GM11168 (cell line): ENCODE measurements around the gene GDAP2.
"Not testable (repeated sequence)": the region's sequence is repeated elsewhere in the genome, so short reads cannot be mapped to it uniquely, and the experiment has no call there.

Experiments used
- in situ Hi-C: fragments of 300-500 bp; cut with MboI; formaldehyde crosslinking; loops from one replicate; pipeline ENCODE4 v1.12.0; 2022; ENCODE audit warnings: low sequenced_read_pairs; ENCODE audit not compliant: unreplicated experiment

The GDAP2 gene, protein sequence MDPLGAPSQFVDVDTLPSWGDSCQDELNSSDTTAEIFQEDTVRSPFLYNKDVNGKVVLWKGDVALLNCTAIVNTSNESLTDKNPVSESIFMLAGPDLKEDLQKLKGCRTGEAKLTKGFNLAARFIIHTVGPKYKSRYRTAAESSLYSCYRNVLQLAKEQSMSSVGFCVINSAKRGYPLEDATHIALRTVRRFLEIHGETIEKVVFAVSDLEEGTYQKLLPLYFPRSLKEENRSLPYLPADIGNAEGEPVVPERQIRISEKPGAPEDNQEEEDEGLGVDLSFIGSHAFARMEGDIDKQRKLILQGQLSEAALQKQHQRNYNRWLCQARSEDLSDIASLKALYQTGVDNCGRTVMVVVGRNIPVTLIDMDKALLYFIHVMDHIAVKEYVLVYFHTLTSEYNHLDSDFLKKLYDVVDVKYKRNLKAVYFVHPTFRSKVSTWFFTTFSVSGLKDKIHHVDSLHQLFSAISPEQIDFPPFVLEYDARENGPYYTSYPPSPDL

DNA sequence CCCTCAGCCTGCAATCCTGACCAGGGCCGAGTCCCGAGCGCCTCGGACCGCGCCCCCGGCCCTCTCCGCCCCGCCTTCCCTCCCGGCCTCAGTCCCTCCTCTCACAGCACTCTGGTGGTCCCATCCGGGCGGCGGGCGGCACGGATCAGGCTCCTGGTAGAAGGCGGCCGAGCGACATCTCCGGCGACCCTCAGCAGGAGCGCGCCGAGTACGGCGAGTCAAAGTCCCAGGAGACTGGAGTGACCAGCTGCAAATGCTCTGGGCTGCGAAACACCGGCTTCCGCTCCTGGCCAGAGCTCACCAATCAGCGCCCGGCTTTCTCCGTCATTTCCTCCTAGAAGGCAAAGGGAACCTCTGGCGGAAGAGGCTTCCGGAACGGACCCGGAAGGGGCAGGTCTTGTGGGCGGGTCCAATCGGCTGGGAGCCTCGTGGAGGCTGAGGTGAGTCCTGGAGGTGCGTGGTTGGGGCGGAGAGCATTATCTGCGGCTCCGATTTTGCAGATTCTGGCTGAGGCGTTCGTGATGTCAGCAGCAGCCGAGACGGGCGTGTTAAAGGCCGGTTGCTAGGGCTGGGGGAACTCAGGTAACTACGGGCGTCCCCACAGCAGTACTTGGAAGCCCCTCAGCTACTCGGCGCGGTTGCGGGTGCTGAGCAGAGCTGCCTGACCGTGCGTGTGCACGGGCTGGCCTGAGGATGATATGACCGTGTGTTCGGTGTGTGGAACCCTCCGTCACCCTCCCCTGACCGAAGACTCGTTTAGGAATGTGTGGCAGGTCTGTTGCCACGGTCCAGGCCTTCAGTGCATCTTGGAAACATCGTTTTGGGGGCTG is at the start of gene GDAP2, which contains the start of gene WDR3:
Gene GDAP2, minus strand, starts transcription at position 279 of the 830 bp plus-strand sequence. CDS start 9,264 bp downstream, outside the sequence.
Gene WDR3, plus strand, starts transcription at position 397 of the 830 bp plus-strand sequence. CDS start 3,581 bp downstream, outside the sequence.
- in situ Hi-C loops: no loop called here

DNA sequence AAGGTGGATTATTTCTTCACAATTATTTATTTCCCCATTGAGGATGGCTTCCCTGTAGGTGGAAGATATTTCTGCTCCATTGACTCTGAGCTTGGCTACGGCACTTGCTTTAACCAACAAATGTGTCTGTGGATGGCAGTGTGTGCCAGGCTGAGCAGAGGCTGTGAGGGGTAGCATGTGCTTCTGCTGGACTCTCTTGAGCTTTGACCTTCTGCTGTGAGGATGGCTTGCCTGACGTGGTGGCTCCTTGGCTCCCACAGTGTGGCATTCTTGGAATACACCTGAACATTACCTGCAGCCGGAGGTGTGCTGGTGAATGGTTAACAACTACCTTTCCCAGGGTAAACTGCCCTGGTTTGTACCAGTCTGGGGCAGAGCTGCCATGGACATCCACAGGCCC is 47.0 kb upstream of the GDAP2 start:
- in situ Hi-C loops: no loop called here

DNA sequence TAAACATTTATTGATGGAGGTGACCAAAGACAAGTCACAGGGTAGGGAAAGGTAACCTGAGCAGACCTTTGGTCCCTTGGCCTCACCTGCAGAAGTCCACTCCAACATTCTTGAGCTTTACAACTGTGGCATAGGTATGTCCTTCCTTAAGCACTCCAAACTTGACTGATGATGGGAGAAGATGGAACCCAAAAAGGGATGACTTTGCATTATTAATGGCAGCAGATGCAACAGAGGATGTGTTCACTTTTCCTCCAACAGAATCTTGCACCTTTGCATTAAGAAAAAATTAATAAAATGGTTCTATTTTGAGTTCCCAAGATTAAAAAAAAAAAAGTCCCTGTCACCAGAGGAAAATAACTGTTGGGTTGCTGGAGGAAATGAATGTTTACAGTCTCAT is 42.4 kb upstream of the GDAP2 start:
- in situ Hi-C loops: no loop called here

DNA sequence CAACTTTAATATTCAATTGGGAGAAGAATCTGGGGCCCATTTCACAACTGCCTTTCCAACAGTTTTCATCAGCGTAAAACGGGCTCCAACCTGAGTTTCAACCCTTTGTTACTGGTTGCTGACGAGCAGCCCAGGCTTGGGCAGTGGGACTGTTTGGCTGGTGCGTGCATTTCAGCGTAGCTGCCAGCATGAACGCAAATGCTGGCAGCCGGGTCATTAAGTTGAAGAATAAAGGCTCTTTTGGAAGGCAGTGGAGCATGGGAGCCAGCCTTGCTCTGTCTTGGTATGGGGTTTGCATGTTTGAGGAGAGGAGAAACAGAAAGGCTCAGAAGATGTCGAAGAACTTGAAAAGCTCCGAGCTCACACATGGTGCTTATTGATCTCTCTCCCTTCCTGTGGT is 40.8 kb upstream of the GDAP2 start:
- in situ Hi-C loops: no loop called here

DNA sequence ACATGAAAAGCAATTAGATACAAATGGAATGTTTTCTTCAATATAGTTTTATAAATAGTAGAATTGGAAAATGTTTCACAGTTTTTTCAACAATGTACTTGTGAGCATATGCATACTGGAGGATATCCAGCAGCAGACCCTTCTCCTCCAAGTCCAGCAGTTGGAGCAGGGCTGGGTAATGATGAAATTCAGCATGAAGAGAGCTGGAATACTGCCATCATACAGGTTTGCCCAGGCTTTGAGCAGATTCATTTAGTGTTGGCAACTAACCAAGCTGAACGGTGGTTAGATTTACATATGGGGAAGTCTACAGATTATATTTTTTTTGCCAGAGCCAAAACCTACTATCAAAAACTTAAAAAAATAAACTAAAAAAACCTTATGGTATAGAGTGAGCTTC is 38.5 kb upstream of the GDAP2 start:
- in situ Hi-C loops: no loop called here

DNA sequence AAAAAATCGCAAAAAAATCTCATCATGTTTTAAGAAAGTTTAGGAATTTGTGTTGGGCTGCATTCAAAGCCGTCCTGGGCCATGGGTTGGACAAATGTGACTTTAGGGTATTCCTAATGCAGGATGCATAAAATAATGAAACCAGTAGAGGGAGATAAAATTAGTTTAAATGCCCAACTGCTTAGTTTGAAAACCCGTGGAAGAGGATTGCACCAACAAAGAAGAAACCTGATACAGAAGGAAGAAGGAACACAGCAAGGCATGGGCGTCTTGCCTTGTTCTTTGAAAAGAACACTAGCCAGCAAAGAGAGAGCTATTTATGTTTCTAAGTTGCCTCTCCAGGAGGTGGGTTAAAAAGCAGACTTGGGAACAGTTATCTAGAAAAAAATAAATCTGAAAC is 38.1 kb upstream of the GDAP2 start:
- in situ Hi-C loops: no loop called here

DNA sequence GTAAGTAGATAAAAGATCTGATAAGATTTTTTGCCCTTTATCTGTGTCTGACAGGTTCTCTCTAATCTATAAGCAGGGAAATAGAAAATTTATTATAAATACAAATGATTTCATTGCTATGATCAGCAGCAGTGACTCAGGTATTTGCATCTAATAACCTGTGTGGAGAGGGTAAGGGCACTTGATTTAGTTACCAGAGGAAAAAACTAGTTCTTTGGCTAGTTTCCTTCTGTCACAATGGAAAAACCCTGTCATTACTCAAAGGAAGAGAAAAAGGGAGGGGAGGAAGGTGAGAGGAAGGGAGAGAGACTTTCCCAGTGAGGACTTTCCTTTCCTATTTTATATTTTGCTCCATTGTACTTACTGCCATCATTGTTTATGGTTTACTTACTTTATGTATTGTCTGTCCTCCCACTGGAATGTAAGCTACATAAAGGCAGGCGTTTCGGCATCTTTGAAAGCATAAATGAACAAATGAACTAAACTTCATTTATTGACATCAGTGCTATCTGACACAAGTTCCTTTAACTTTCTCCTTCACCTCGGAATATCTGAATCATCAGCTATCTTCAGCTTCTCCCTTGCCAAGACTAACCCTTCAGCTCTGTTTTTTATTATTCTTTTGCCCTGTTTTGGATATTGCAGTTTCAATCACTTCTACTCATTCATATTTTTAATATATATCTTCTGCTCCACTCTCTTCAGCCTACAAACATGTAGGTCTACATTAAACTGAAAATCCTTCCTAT is 35.0 kb upstream of the GDAP2 start:
- in situ Hi-C loops: no loop called here

DNA sequence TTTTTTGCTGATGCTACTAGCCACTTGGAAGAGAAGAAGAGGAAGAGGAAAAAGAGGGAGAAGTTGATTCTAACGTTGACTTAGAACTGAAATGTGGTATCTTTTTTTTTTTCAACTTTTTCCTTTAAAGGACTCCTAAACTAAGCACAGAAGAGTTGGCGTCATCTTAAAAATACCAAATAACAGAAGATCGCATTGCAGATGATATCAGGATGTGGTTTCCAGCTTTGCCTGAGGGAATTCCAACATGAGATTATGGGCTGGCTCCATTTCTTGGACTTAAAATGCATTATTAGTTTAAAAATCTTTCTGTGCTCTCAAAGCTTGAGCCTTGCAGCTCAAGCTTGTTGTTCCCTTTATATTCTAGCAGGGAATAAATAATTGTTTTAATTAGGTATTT is 29.9 kb upstream of the GDAP2 start:
- in situ Hi-C loops: no loop called here

DNA sequence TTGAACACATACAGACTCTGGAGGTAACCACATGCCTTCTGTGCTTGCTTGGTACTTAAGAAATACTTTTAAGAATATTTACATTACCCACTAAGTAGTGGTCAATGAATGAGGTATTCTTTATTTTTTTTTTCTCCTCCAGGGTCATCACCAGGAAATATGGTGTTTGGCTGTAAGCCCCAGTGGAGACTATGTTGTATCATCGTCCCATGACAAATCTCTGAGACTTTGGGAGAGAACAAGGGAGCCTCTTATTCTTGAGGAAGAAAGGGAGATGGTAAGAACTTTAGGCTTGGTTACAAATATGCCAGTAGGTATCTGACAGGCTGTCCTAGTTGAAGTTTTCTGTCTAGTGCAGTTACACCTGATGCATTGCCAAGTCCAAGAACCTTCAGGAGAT is 23.0 kb upstream of the GDAP2 start:
- in situ Hi-C loops: no loop called here

DNA sequence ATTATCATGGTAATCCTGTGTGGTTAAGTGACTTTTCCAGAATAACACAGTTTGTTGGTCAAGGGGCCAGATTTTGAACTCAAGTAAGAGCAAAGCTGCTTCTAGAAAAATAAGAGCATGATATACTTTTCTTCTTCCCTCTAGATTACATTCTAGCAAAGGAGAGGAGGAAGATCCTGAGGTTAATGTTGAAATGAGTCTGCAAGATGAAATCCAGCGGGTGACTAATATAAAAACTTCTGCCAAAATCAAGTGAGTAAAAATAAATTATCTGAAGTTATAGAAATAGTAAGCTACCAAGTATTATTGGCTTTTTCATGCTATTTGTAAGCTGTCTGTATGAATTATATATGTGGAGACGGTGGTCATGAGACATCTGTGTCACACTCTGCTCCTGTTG is 12.9 kb upstream of the GDAP2 start:
- in situ Hi-C loops: no loop called here

DNA sequence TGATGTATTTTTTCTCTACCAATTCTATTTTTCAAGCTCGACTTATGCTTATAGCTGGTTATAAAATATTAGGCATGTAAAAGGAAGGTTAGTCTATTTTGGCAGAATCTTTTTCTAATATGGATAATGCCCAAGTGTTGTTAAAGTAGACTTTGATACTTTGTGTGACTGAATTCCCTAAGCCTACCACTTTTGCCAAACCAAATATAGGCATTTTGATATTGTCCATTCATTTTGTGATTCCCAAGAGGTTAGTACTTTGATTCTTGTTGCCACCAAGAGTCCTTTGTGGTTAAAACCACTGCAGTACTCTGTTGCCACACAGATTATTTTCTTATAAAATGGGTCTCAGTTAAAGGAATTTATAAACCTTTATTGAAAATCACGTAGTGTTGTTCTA is 4.3 kb upstream of the GDAP2 start:
- in situ Hi-C loops: no loop called here

DNA sequence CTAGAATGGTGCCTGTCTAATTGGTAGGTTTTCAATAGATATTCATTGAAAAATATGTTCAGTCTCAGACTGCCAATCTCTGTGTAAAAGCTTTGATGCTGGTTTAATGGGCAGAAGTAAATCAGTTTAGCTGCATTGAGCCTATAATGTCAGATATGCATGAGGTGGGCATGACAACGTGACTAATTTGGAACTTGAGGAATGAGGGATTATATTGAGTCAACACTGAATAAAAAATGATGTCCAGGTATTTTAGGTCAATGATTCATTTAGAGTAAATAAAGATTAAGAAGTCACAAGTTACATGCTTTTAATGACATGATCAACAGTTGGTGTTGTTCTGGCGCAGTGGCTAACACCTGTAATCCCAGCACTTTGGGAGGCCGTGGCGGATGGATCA is 3.2 kb upstream of the GDAP2 start:
- in situ Hi-C loops: no loop called here

DNA sequence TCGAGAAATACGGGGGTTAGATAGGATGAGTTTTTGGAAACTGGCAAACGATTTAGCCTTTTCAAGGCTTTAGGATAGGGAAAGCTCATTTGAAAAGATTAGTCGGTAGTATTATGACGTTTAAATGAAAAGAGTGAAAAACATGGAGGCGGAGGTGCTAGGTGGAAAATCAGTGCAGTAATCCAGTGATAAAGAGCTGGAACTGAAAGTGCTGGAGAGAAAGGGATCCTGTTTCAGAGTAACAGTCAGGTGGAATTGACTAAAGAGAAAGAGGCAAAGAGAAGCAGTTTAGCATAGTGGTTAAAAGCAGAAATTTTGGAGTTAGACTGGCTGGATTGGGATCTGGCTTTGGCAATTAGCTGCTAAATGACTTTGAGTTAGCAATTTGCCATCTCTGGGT is 1.1 kb upstream of the GDAP2 start:
- in situ Hi-C loops: no loop called here

DNA sequence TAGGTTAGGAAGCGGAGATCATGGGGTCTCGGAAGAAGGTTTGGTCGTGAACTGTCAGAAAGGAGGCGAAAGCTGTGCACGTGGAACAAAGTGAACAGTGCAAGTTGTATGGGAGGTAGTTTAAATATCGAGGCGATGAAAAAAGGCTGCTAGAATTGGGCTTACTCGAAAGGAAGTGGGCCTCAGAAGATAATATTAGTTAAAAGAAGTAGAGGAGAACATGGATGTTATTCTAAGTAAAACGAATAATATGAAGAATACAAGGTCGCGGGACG is 689 bp upstream of the GDAP2 start:
- in situ Hi-C loops: no loop called here

DNA sequence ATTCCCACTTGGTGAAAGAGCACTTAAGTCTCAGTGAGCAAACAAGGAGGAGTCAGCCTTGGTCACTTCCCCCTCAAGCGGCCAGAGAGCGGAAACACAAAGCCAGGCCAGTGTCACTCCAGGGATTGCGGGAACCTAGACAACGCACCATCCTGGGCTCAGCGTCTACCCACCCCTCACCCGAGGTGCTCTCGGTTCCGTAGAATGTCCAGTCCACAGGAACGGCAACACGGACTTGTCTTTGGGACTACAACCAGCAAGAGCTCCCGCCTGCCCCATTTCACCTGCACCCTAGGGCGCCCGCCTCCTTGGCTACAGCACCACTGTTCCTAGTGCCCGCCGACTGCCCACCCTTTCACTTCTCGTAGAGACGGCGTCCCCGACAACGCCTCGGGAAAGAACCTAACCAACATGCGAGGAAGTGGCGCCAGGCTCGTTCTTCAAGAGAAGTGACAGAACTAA is 509 bp downstream of the GDAP2 start:
- in situ Hi-C loops: no loop called here

DNA sequence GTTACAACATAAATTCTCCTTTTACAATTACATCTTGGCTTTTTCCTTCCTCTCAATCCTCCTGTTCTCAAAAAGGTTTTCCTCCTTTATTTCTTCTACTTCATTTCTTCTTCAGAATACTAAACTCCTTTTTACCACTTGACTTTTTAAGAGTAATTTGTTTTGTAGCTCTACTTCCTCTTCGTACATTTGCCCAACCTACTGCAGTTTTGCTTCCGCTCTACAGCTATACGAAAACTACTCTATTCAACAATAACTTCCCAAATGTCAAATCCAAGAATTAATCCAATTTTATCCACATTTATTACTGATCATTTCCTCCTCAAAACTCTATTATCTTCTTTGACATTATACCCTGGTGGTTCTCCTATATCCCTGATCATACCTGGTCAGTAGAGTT is 3.4 kb downstream of the GDAP2 start:
- in situ Hi-C loops: no loop called here

DNA sequence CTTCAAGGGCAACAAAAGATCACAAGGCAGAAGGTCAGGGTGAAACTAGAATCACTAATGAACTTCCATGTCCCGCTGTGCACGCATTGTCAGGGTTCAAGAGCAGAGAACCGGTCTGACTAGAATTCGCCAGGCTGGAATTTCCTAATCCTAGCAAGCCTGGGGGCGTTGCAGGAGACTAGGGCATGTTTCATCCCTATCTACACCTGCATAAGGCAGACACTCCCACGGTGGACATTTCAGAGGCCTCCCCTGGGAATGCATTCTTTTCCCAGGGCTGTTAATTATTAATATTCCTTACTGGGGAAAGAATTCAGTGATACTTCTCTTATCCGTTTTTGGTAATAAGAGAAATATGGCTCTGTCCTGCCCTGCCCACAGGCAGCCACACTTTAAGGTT is 6.7 kb downstream of the GDAP2 start:
- in situ Hi-C loops: not testable (repeated sequence)

DNA sequence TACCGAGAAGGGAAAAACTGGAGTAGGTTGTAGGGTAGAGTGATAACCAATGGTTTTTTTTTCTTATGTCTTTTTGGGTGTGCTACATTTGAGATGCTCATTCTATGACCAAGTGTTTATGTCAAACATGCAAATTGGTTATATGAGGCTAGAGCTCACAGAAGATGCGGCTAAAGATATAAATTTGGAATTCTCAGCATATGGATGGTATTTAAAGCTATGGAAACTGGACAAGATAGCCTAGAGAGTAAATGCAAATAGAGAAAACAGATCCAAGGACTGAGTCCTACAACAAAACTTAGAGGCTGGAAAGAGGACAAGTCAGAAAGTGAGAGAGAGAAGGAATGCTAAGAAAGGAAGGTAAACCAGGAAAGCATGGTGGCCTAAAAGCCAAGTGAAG is 7.4 kb downstream of the GDAP2 start:
- in situ Hi-C loops: no loop called here

DNA sequence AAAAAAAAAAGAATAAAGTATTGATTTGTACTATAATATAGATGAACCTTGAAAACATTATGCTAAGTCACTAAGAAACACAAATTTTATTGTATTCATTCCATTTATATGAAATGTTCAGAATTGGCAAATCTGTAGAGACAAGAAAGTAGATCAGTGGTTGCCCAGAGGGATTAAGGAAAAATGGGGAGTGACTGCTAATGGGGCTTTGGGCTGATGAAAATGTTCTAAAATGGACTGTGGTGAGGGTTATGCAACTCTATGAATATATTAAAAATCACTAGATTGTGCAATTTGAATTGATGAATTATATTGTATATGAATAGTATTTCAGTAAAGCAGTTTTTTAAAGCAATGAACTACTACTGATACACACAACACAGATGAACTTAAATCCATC is 10.0 kb downstream of the GDAP2 start:
- in situ Hi-C loops: no loop called here

DNA sequence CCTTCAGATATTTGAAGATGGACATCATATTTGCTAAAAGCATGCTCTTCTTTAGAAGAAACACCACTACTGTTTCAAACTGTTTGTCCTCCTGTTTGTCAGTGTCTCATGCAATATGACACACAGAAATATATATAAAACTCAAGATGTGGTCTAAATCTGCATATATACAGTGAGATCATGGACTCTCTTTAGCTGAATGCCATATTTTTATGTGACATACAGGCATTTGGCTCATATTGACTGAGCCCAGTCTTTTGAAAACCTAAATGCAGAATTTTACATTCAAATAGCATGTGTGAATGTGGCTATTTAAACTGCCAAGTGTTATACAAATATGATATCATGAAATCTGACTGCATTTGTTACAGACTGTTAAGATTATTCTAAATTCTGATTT is 18.4 kb downstream of the GDAP2 start:
- in situ Hi-C loops: no loop called here

DNA sequence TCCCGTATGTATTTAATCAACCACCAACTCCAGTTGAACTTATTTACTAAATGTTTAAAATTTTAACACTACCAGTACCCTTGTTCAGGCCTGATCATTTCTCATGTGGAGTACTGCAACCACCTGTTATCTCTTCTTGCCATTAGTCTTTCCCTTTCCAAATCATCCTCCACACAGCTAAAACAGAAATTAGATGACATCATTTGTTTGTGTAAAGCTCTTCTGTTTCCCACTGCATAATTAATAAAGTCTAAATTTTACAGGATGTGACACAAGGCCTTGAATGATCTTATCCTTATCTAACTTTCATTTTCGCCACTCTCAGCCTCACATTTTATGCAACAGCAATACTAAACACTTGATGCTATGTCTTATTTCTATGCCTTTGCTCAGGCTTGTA is 24.4 kb downstream of the GDAP2 start:
- in situ Hi-C loops: no loop called here
